GM06990 (cell line): ENCODE measurements around the gene KRT3.
"Not testable (repeated sequence)": the region's sequence is repeated elsewhere in the genome, so short reads cannot be mapped to it uniquely, and the experiment has no call there.

Source experiments
- DNase-seq: peaks from one replicate; pipeline ENCODE4 v3.0.0-alpha.2; 2011; ENCODE audit not compliant: insufficient read length; ENCODE audit errors: extremely low read depth
- H3K27me3 ChIP-seq: replicated peaks from 2 replicates; pipeline ENCODE4 v1.6.0; 2011; ENCODE audit warnings: low read length; ENCODE audit not compliant: control insufficient read depth, insufficient read depth
- H3K36me3 ChIP-seq: 2 replicates; pipeline ENCODE4 v1.5.1; 2011; ENCODE audit warnings: low read length; ENCODE audit not compliant: control insufficient read depth, insufficient read depth
- H3K4me3 ChIP-seq: replicated peaks from 2 replicates; pipeline ENCODE4 v1.5.1; 2011; ENCODE audit warnings: low read depth, mild to moderate bottlenecking, control low read depth, low read length
- CTCF ChIP-seq: IDR thresholded peaks from 2 replicates; pipeline ENCODE4 v1.5.1; 2011; ENCODE audit warnings: low read length, control low read depth, mild to moderate bottlenecking, inconsistent platforms; ENCODE audit not compliant: insufficient read depth, poor library complexity, severe bottlenecking

The KRT3 gene

GRCh38 chr12:52755533-52755932 lies 40.4 kb downstream of the KRT3 start:
- TF ChIP-seq CTCF: no peak
- no peaks in the 10 kb centered on the region for H3K36me3 ChIP-seq

GRCh38 chr12:52754135-52754534 lies 41.8 kb downstream of the KRT3 start:
- no peak for TF ChIP-seq CTCF
- no peaks in the 10 kb centered on the region for H3K36me3 ChIP-seq
- no peak overlapping the region for H3K4me3 ChIP-seq
- no peaks in the 10 kb centered on the region; the same call in 1 of the 2 replicates for H3K27me3 ChIP-seq
- DNase-seq: no peak

More at GRCh38 chr12:52755533-52755932, 40.4 kb downstream of the KRT3 start:
- Histone ChIP-seq H3K4me3 (no peak overlapping the region), H3K27me3 (no peaks in the 10 kb centered on the region; the same call in 1 of the 2 replicates)
- no peak for DNase-seq

GRCh38 chr12:52753283-52753682 lies 42.6 kb downstream of the KRT3 start:
- no peak overlapping the region for H3K4me3 ChIP-seq
- no peaks in the 10 kb centered on the region; the same call in 1 of the 2 replicates for H3K27me3 ChIP-seq
- no peaks in the 10 kb centered on the region for H3K36me3 ChIP-seq
- no peak for DNase-seq
- TF ChIP-seq CTCF: no peak

- Histone ChIP-seq H3K36me3 (no peaks in the 10 kb centered on the region), H3K27me3 (no peaks in the 10 kb centered on the region; the same call in 1 of the 2 replicates), H3K4me3 (no peak overlapping the region)
- no peak for TF ChIP-seq CTCF
- DNase-seq: no peak
Measured at GRCh38 chr12:52752516-52752915, 43.4 kb downstream of the KRT3 start.

- no peak for TF ChIP-seq CTCF
- Histone ChIP-seq H3K36me3 (no peaks in the 10 kb centered on the region), H3K4me3 (no peak overlapping the region), H3K27me3 (no peaks in the 10 kb centered on the region)
- DNase-seq: no peak
Measured at GRCh38 chr12:52751795-52752194, 44.1 kb downstream of the KRT3 start.

- not testable (repeated sequence) for H3K27me3 ChIP-seq, H3K36me3 ChIP-seq, H3K4me3 ChIP-seq, DNase-seq
Measured at GRCh38 chr12:52750532-52750931, 45.4 kb downstream of the KRT3 start.
